OCI-LY3 (cell line): ENCODE results near the gene NEIL1.

ENCODE experiments used
- H2AFZ ChIP-seq: fragments of 200-600, 300-600 bp; shearing (Covaris generic); 2 replicates; pipeline ENCODE4 v1.6.0; 2014; ENCODE audit warnings: antibody characterized with exemption, low read depth, low read length
- H3K27ac ChIP-seq: fragments of 200-600, 300-600 bp; sonication (generic); 2 replicates; pipeline ENCODE4 v1.5.1; 2014; ENCODE audit warnings: mild to moderate bottlenecking, low read length, moderate library complexity, mixed read lengths
- H3K27me3 ChIP-seq: fragments of 200-600, 300-600 bp; sonication (generic); 2 replicates; pipeline ENCODE4 v1.6.1; 2014; ENCODE audit warnings: low read depth, low read length, mixed read lengths
- H3K36me3 ChIP-seq: fragments of 200-600, 300-600 bp; sonication (generic); replicated peaks from 2 replicates; pipeline ENCODE3; 2014; ENCODE audit warnings: low read depth, low read length, mixed read lengths
- H3K4me1 ChIP-seq: fragments of 300-600, 200-600 bp; sonication (generic); 2 replicates; pipeline ENCODE4 v1.6.1; 2014; ENCODE audit warnings: low read length, mixed read lengths
- H3K4me2 ChIP-seq: fragments of 200-600, 300-600 bp; sonication (generic); 2 replicates; pipeline ENCODE4 v1.6.1; 2014; ENCODE audit warnings: low read length, mixed read lengths
- H3K4me3 ChIP-seq: fragments of 300-600, 200-600 bp; sonication (generic); 2 replicates; pipeline ENCODE4 v1.5.1; 2014; ENCODE audit warnings: antibody characterized with exemption, mild to moderate bottlenecking, low read length, moderate library complexity
- H3K79me2 ChIP-seq: fragments of 300-600, 200-600 bp; shearing (Covaris generic); 2 replicates; pipeline ENCODE4 v1.6.1; 2014; ENCODE audit warnings: mild to moderate bottlenecking, low read length, mixed read lengths
- H3K9ac ChIP-seq: fragments of 300-600, 200-600 bp; shearing (Covaris generic); 2 replicates; pipeline ENCODE4 v1.6.0; 2014; ENCODE audit warnings: mild to moderate bottlenecking, low read length, moderate library complexity
- H3K9me3 ChIP-seq: fragments of 200-600, 300-600 bp; shearing (Covaris generic); 2 replicates; pipeline ENCODE4 v1.6.1; 2014; ENCODE audit warnings: low read length, mixed read lengths; ENCODE audit not compliant: insufficient read depth
- H4K20me1 ChIP-seq: fragments of 200-600, 300-600 bp; sonication (generic); 2 replicates; pipeline ENCODE4 v1.6.1; 2016; ENCODE audit warnings: low read length, mixed read lengths; ENCODE audit not compliant: insufficient read depth
- EZH2phosphoT487 ChIP-seq: fragments of 200-600 bp; shearing (Covaris generic); IDR thresholded peaks from 2 replicates; pipeline ENCODE4 v1.6.1; 2018; ENCODE audit warnings: antibody characterized with exemption, mixed run types, low read depth
- TF ChIP-seq, protein P1 (sequence below): fragments of 200-600, 300-600 bp; sonication (generic); IDR thresholded peaks from 2 replicates; pipeline ENCODE4 v1.5.1; 2014; ENCODE audit warnings: antibody characterized with exemption, low read length, low read depth

Gene NEIL1

GRCh38 chr15:75389791-75390382, 43.0 kb downstream of the NEIL1 start:
- no peaks in the 10 kb centered on the region for H3K79me2 ChIP-seq
- H3K4me2 ChIP-seq: no peak overlapping the region
- H3K4me1 ChIP-seq: peaks cover 21% of the 10 kb centered on the region
- H4K20me1 ChIP-seq: peaks cover 6% of the 10 kb centered on the region
- H3K9me3 ChIP-seq: no peaks in the 10 kb centered on the region
- H3K4me3 ChIP-seq: no peak overlapping the region
- H2AFZ ChIP-seq: no peak overlapping the region
- no peaks in the 10 kb centered on the region for H3K27me3 ChIP-seq
- H3K27ac ChIP-seq: no peak overlapping the region
- H3K36me3 ChIP-seq: peaks cover 76% of the 10 kb centered on the region
- H3K9ac ChIP-seq: no peak overlapping the region
- no peak for TF ChIP-seq EZH2phosphoT487
- TF ChIP-seq, protein P1, sequence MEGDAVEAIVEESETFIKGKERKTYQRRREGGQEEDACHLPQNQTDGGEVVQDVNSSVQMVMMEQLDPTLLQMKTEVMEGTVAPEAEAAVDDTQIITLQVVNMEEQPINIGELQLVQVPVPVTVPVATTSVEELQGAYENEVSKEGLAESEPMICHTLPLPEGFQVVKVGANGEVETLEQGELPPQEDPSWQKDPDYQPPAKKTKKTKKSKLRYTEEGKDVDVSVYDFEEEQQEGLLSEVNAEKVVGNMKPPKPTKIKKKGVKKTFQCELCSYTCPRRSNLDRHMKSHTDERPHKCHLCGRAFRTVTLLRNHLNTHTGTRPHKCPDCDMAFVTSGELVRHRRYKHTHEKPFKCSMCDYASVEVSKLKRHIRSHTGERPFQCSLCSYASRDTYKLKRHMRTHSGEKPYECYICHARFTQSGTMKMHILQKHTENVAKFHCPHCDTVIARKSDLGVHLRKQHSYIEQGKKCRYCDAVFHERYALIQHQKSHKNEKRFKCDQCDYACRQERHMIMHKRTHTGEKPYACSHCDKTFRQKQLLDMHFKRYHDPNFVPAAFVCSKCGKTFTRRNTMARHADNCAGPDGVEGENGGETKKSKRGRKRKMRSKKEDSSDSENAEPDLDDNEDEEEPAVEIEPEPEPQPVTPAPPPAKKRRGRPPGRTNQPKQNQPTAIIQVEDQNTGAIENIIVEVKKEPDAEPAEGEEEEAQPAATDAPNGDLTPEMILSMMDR: no peak

- no peak overlapping the region for H3K9ac ChIP-seq
- H3K9me3 ChIP-seq: no peaks in the 10 kb centered on the region
Measured at GRCh38 chr15:75397494-75397893, 50.7 kb downstream of the NEIL1 start.

GRCh38 chr15:75403892-75404291, 57.1 kb downstream of the NEIL1 start:
- Histone ChIP-seq H3K27ac (no peak overlapping the region), H2AFZ (no peak overlapping the region), H3K36me3 (peaks cover 57% of the 10 kb centered on the region)

More at GRCh38 chr15:75397494-75397893, 50.7 kb downstream of the NEIL1 start:
- 0 out of 2 replicates have a peak, but pooled peaks cover 7% of the 10 kb centered on the region for H3K79me2 ChIP-seq
- H3K36me3 ChIP-seq: peaks cover 78% of the 10 kb centered on the region
- H4K20me1 ChIP-seq: peaks cover 9% of the 10 kb centered on the region; the same call in 1 of the 2 replicates
- H3K4me2 ChIP-seq: no peak overlapping the region
- H2AFZ ChIP-seq: no peak overlapping the region
- no peak overlapping the region for H3K27ac ChIP-seq
- TF ChIP-seq EZH2phosphoT487: no peak
- TF ChIP-seq, protein P1: no peak
- no peak overlapping the region for H3K4me3 ChIP-seq
- no peaks in the 10 kb centered on the region for H3K27me3 ChIP-seq
- H3K4me1 ChIP-seq: no peaks in the 10 kb centered on the region

More at GRCh38 chr15:75403892-75404291, 57.1 kb downstream of the NEIL1 start:
- Histone ChIP-seq H3K27me3 (no peaks in the 10 kb centered on the region), H3K79me2 (0 out of 2 replicates have a peak, but pooled peaks cover 3% of the 10 kb centered on the region), H3K9ac (no peak overlapping the region), H3K4me2 (no peak overlapping the region), H4K20me1 (0 out of 2 replicates have a peak, but pooled peaks cover 3% of the 10 kb centered on the region), H3K9me3 (no peaks in the 10 kb centered on the region), H3K4me1 (peaks cover 6% of the 10 kb centered on the region), H3K4me3 (no peak overlapping the region)
- no peak for TF ChIP-seq EZH2phosphoT487
- TF ChIP-seq, protein P1: no peak
